ENCODE data around the gene COA6. TPM values are rescaled to one million over a fixed set of nuclear protein-coding genes. Genes with fewer than 3 reads are reported as not detected.

Gene COA6
- total RNA-seq, 1 donor, result 9.6 TPM

DNA sequence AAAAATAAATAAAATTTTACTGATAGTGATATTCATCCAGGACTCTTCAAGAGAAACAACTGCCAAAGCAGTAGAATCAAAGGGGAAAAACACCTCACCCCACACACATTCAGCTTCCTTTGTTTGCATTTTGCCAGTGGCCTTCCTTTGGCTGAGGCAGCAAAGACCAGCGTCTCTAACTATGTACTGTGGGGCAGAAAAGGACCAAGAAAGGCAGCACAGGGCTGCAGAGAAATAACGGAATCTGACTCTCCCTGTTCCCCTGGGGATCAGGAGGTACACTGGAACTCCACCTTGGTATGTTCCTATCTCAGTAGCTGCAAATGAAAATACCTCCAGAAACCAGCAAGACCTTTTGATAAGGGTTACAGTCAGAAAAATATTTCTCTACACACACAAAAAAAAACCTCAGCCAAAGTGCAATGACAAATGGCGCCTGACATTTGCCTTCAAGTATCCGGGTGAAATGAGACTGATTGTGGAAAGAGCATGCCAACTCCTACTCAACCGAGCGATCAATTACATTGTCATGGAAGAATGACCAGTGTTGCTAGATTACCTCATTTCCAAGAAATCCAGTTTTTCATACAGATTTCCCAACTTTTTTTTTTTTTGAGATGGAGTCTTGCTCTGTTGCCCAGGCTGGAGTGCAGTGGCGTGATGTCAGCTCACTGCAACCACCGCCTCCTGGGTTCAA is 54.8 kb downstream of the COA6 start:
- no peaks in the 10 kb centered on the region for H3K9me3 ChIP-seq (ENCODE audit: low read depth, low read length)
- H3K4me1 ChIP-seq (ENCODE audit: insufficient read depth, low read length), result no peaks in the 10 kb centered on the region
- H3K27me3 ChIP-seq (ENCODE audit: insufficient read depth, low read length), result no peaks in the 10 kb centered on the region
- no peak overlapping the region for H3K4me3 ChIP-seq (ENCODE audit: low read length)

DNA sequence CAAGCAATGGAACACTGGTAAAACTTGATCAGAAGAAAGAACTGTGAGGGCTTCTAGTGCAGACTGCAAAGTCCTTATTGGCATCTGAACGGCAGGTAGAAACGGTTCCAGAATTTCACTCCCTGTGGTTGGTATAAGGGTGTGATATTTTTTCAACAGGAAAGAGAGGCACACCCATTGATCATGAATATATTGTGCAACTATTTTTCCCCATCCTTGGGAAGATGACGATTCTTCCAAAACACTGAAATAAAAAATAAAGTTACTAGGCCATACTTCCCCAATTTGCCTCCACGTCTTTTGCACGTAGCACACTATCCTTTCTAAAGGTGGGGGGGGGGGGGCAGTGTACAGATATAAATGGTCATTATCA is 56.2 kb downstream of the COA6 start:
- no peaks in the 10 kb centered on the region for H3K9me3 ChIP-seq (ENCODE audit: low read depth, low read length)
- no peaks in the 10 kb centered on the region for H3K27me3 ChIP-seq (ENCODE audit: insufficient read depth, low read length)
- H3K4me1 ChIP-seq (ENCODE audit: insufficient read depth, low read length), result no peaks in the 10 kb centered on the region
- H3K4me3 ChIP-seq (ENCODE audit: low read length), result no peak overlapping the region

GRCh38 chr1:234430691-234431090 is 57.4 kb downstream of the COA6 start:
- Histone ChIP-seq H3K4me1 (ENCODE audit: insufficient read depth, low read length) (no peaks in the 10 kb centered on the region), H3K9me3 (ENCODE audit: low read depth, low read length) (no peaks in the 10 kb centered on the region), H3K4me3 (ENCODE audit: low read length) (no peak overlapping the region), H3K27me3 (ENCODE audit: insufficient read depth, low read length) (no peaks in the 10 kb centered on the region)

GRCh38 chr1:234431255-234431654 is 58.0 kb downstream of the COA6 start:
- H3K9me3 ChIP-seq (ENCODE audit: low read depth, low read length), result no peaks in the 10 kb centered on the region
- H3K4me1 ChIP-seq (ENCODE audit: insufficient read depth, low read length), result no peaks in the 10 kb centered on the region
- no peak overlapping the region for H3K4me3 ChIP-seq (ENCODE audit: low read length)
- H3K27me3 ChIP-seq (ENCODE audit: insufficient read depth, low read length), result no peaks in the 10 kb centered on the region

DNA sequence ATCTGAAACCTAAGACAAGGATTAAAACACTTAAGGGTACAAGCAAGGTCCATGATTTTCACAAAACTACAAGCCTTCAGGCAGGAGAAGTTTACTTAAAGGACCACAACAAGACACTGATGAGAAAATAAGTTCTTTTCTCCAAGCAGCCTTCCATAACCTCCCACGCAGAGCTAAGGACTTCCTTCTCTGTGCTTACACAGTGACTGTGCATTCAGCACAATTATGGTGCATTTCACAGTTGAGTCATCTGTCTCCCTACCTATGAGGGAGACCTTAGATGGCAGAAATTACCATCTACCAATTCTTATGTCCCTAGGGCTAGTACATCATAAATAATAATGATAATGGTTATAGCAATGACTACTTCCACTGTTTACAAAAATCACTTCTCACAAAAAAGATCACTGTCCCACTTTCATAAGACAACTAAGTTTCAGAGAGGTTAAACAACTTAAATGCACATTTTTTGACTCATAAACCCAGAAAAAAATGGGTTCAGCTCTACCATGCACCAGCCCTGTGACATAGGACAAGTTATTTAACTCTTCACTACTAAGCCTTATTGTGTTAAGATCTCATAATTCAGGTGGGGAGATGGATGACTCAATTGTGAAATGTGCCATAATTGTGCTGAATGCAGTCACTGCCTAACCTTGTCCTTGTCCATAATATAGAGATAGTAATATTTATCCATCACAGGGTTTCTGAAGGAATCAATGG is 60.5 kb downstream of the COA6 start:
- no peak overlapping the region for H3K4me3 ChIP-seq (ENCODE audit: low read length)
- H3K4me1 ChIP-seq (ENCODE audit: insufficient read depth, low read length), result no peaks in the 10 kb centered on the region
- no peaks in the 10 kb centered on the region for H3K9me3 ChIP-seq (ENCODE audit: low read depth, low read length)
- H3K27me3 ChIP-seq (ENCODE audit: insufficient read depth, low read length), result no peaks in the 10 kb centered on the region

Other genes with a start within 250 kb of the COA6 start
- gene TARBP1, start 105.7 kb downstream of the COA6 start, total RNA-seq, result 21.0 TPM
- gene IRF2BP2, start 236.7 kb downstream of the COA6 start, total RNA-seq, result 465 TPM

Measured in mononuclear cell (primary cell).